ENCODE results near the gene OR6B2.

Gene OR6B2

DNA sequence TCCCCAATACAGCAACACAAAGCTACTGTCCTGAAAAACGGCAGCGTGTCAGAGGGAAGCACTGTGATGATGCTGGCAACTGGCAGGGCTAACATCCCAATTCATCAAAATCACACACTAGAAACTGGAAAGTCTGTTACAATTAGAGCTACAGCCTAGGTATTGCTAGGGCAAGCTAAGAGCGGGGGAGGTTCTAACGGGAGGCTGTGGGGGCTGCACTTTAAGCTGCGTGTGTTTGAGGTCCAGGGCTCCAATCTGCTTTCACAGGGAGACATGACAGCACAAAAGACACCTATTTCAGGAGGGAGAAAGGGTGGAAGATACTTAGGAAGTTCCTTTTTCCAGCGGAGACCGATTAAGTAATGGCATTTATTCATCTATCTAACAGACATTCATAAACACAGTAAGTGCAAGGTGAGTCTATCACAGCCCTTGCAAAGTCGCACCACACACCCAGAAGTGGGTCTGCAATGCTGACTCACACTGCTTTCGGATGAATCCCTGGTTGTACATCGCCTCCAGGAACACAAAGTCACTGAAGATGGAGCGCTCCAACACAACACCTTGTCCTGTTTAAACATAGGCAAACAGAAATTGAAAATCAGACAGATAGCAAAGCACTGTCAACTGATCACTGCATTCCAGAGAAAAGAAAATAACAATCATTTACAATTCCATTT is 12.0 kb downstream of the OR6B2 start:
- Histone ChIP-seq H3K27ac (ENCODE audit: low read depth in 2 of 2, low read length in 2 of 2) (no peak overlapping the region), H3K27me3 (ENCODE audit: control insufficient read depth in 2 of 2, insufficient read depth in 2 of 2, low read length in 2 of 2) (no peaks in the 10 kb centered on the region), H3K4me1 (ENCODE audit: control insufficient read depth in 2 of 2, insufficient read depth in 2 of 2, low read length in 2 of 2) (no peaks in the 10 kb centered on the region), H3K9me3 (ENCODE audit: control insufficient read depth in 2 of 2, low read length in 2 of 2) (no peaks in the 10 kb centered on the region), H3K9ac (ENCODE audit: low read depth in 1 of 2, low read length in 2 of 2) (no peak overlapping the region), H3K36me3 (ENCODE audit: control insufficient read depth in 2 of 2, insufficient read depth in 2 of 2, low read length in 2 of 2) (peaks cover 67 to 70% of the 10 kb centered on the region in 2 donors), H3K4me3 (ENCODE audit: low read length in 2 of 2) (no peak overlapping the region)

DNA sequence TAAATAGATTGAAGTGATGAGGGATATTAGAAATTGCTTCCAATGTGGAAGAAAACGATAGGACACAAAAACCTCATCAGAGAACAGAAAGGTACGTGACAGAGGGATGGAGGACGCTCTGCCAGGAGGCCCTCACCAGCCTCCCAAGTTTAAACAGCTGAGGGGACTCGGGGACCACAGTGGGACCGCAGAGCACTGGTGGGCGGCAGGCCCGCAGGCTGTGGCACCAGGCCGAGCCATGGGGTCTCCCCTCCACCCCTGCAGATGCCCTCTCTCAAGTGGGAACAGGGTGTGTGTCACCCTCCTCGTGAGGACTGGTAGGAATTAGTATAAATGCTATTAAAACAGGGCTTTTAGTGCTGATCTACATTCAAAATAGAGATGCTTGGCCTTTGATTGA is 15.9 kb downstream of the OR6B2 start:
- H3K27me3 ChIP-seq (ENCODE audit: control insufficient read depth in 2 of 2, insufficient read depth in 2 of 2, low read length in 2 of 2): no peaks in the 10 kb centered on the region
- H3K4me1 ChIP-seq (ENCODE audit: control insufficient read depth in 2 of 2, insufficient read depth in 2 of 2, low read length in 2 of 2): no peaks in the 10 kb centered on the region
- no peak overlapping the region for H3K27ac ChIP-seq (ENCODE audit: low read depth in 2 of 2, low read length in 2 of 2)
- peaks cover 65 to 78% of the 10 kb centered on the region in 2 donors for H3K36me3 ChIP-seq (ENCODE audit: control insufficient read depth in 2 of 2, insufficient read depth in 2 of 2, low read length in 2 of 2)
- no peaks in the 10 kb centered on the region for H3K9me3 ChIP-seq (ENCODE audit: control insufficient read depth in 2 of 2, low read length in 2 of 2)
- no peak overlapping the region for H3K4me3 ChIP-seq (ENCODE audit: low read length in 2 of 2)
- H3K9ac ChIP-seq (ENCODE audit: low read depth in 1 of 2, low read length in 2 of 2): no peak overlapping the region

DNA sequence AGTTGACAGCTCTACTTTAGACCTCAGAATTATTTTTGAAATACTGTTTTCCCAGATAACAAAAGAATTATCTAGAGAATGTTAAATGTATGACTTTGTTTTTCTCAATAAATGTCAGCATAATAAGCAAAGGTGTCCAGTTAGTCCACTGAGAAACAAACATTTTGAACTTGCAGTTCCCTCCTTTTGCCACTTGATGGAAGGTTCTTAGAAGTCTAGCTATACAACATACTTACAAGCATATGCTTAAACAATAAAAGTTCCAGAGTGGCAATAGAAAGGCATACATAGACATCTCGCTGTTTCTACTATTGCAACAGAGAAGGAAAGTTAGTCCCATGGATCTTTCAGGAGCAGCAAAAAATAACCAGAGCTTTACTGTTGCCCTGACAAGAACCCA is 16.9 kb downstream of the OR6B2 start:
- H3K9ac ChIP-seq (ENCODE audit: low read depth in 1 of 2, low read length in 2 of 2): no peak overlapping the region
- H3K4me1 ChIP-seq (ENCODE audit: control insufficient read depth in 2 of 2, insufficient read depth in 2 of 2, low read length in 2 of 2): no peaks in the 10 kb centered on the region
- H3K27me3 ChIP-seq (ENCODE audit: control insufficient read depth in 2 of 2, insufficient read depth in 2 of 2, low read length in 2 of 2): no peaks in the 10 kb centered on the region
- H3K36me3 ChIP-seq (ENCODE audit: control insufficient read depth in 2 of 2, insufficient read depth in 2 of 2, low read length in 2 of 2): peaks cover 66 to 77% of the 10 kb centered on the region in 2 donors
- H3K4me3 ChIP-seq (ENCODE audit: low read length in 2 of 2): no peak overlapping the region
- no peak overlapping the region for H3K27ac ChIP-seq (ENCODE audit: low read depth in 2 of 2, low read length in 2 of 2)
- H3K9me3 ChIP-seq (ENCODE audit: control insufficient read depth in 2 of 2, low read length in 2 of 2): no peaks in the 10 kb centered on the region

DNA sequence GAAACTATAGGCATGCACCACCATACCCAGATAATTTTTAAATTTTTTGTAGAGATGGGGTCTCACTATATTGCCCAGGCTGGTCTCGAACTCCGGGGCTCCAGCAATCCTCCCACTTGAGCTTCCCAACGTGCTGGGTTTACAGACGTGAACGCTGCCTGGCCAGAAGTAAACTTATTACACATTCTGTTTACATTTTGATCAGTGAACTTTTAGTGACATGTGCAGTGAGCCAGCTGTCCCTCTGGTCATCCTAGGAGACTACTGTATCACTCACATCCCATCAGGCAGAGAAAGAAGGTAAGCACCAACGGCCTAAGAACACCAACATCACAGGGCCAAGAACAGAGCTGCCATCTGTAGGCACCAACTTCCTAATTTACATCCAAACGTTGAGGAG is 27.2 kb downstream of the OR6B2 start:
- Histone ChIP-seq H3K27ac (ENCODE audit: low read depth in 2 of 2, low read length in 2 of 2) (no peak overlapping the region), H3K36me3 (ENCODE audit: control insufficient read depth in 2 of 2, insufficient read depth in 2 of 2, low read length in 2 of 2) (peaks cover 51 to 87% of the 10 kb centered on the region in 2 donors), H3K4me1 (ENCODE audit: control insufficient read depth in 2 of 2, insufficient read depth in 2 of 2, low read length in 2 of 2) (peaks cover 11 to 13% of the 10 kb centered on the region in 2 donors), H3K9me3 (ENCODE audit: control insufficient read depth in 2 of 2, low read length in 2 of 2) (no peaks in the 10 kb centered on the region), H3K27me3 (ENCODE audit: control insufficient read depth in 2 of 2, insufficient read depth in 2 of 2, low read length in 2 of 2) (no peaks in the 10 kb centered on the region), H3K4me3 (ENCODE audit: low read length in 2 of 2) (no peak overlapping the region), H3K9ac (ENCODE audit: low read depth in 1 of 2, low read length in 2 of 2) (no peak overlapping the region)

DNA sequence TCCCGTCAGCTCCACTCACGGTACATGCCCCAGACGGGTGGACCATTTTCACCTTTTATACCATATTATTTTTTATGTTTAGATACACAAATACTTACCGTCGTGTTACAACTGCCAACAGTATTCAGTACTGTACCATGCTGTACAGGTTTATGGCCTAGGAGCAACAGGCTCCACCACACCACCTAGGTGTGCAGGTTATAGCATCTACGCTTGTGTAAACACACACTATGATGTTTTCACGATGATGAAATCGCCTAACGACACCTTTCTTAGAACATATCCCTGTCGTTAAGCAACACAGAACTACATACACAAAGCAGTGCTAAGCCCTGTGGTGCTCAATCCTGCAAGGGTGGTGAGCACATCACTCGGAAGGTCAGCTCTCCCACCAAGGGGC is 29.6 kb downstream of the OR6B2 start:
- peak overlapping the region; percentile 31 to 52 for H3K27ac ChIP-seq (ENCODE audit: low read depth in 2 of 2, low read length in 2 of 2)
- H3K4me1 ChIP-seq (ENCODE audit: control insufficient read depth in 2 of 2, insufficient read depth in 2 of 2, low read length in 2 of 2): peaks cover 13 to 18% of the 10 kb centered on the region in 2 donors
- no peak overlapping the region for H3K4me3 ChIP-seq (ENCODE audit: low read length in 2 of 2)
- peaks cover 39 to 65% of the 10 kb centered on the region in 2 donors for H3K36me3 ChIP-seq (ENCODE audit: control insufficient read depth in 2 of 2, insufficient read depth in 2 of 2, low read length in 2 of 2)
- H3K27me3 ChIP-seq (ENCODE audit: control insufficient read depth in 2 of 2, insufficient read depth in 2 of 2, low read length in 2 of 2): no peaks in the 10 kb centered on the region
- H3K9me3 ChIP-seq (ENCODE audit: control insufficient read depth in 2 of 2, low read length in 2 of 2): no peaks in the 10 kb centered on the region
- H3K9ac ChIP-seq (ENCODE audit: low read depth in 1 of 2, low read length in 2 of 2): no peak overlapping the region

DNA sequence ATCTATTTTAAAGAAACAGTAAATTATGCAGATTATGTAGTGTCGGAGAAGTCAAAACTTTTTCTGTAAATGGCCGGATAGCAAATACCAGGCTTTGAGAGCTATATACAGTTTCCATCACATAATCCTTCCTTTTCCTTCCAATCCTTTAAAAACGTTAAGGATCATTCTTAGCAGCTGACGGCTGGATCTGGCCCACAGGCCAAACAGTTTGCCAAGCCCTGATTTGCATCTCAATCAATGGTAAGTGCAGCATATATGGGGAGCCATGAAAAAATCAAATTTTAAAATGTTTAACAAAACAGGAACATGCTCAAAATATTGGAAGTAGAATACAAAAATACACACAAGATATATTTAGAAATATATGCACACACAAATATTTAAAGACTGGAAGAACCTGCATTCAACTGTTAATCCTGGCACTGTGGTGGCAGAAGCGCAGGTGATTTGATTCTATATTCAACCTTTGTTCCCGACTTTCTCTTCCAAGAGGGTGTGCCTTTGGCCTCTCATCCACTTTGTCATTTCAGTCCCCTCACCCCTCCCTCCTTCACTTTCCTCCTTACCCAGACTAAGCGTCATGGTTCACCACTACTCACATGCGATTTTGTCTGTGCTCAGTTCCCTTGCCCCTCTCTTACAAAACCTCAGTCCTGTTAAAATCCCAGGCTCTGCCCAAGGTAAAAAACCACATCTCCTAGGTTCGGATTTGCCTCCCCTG is 32.4 kb downstream of the OR6B2 start:
- no peak overlapping the region for H3K4me3 ChIP-seq (ENCODE audit: low read length in 2 of 2)
- H3K36me3 ChIP-seq (ENCODE audit: control insufficient read depth in 2 of 2, insufficient read depth in 2 of 2, low read length in 2 of 2): peaks cover 26 to 48% of the 10 kb centered on the region in 2 donors
- H3K9me3 ChIP-seq (ENCODE audit: control insufficient read depth in 2 of 2, low read length in 2 of 2): no peaks in the 10 kb centered on the region
- H3K27me3 ChIP-seq (ENCODE audit: control insufficient read depth in 2 of 2, insufficient read depth in 2 of 2, low read length in 2 of 2): no peaks in the 10 kb centered on the region
- H3K27ac ChIP-seq (ENCODE audit: low read depth in 2 of 2, low read length in 2 of 2): peak overlapping the region; percentile 78 to 81
- peaks cover 13 to 18% of the 10 kb centered on the region in 2 donors for H3K4me1 ChIP-seq (ENCODE audit: control insufficient read depth in 2 of 2, insufficient read depth in 2 of 2, low read length in 2 of 2)
- H3K9ac ChIP-seq (ENCODE audit: low read depth in 1 of 2, low read length in 2 of 2): peak overlapping the region in 1 of 2 donors; percentile 32

DNA sequence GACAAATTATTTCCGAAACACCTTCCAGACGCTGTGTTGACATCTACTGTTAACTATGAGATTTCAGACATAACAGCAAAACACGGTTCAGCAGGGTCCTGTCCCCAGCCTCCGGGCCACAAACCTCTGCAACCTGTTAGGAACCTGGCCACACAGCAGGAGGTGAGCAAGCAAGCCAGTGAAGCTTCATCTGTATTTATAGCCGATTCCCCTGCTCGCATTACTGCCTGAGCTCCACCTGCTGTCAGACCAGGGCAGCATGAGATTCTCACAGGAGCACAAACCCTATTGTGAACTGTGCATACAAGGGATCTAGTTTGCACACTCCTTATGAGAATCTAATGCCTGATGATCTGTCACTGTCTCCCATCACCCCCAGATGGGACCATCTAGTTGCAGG is 36.1 kb downstream of the OR6B2 start:
- peaks cover 26 to 44% of the 10 kb centered on the region in 2 donors for H3K36me3 ChIP-seq (ENCODE audit: control insufficient read depth in 2 of 2, insufficient read depth in 2 of 2, low read length in 2 of 2)
- H3K9ac ChIP-seq (ENCODE audit: low read depth in 1 of 2, low read length in 2 of 2): no peak overlapping the region
- H3K4me3 ChIP-seq (ENCODE audit: low read length in 2 of 2): no peak overlapping the region
- H3K4me1 ChIP-seq (ENCODE audit: control insufficient read depth in 2 of 2, insufficient read depth in 2 of 2, low read length in 2 of 2): peaks cover 7 to 12% of the 10 kb centered on the region in 2 donors
- H3K27me3 ChIP-seq (ENCODE audit: control insufficient read depth in 2 of 2, insufficient read depth in 2 of 2, low read length in 2 of 2): no peaks in the 10 kb centered on the region
- no peak overlapping the region for H3K27ac ChIP-seq (ENCODE audit: low read depth in 2 of 2, low read length in 2 of 2)
- H3K9me3 ChIP-seq (ENCODE audit: control insufficient read depth in 2 of 2, low read length in 2 of 2): no peaks in the 10 kb centered on the region

DNA sequence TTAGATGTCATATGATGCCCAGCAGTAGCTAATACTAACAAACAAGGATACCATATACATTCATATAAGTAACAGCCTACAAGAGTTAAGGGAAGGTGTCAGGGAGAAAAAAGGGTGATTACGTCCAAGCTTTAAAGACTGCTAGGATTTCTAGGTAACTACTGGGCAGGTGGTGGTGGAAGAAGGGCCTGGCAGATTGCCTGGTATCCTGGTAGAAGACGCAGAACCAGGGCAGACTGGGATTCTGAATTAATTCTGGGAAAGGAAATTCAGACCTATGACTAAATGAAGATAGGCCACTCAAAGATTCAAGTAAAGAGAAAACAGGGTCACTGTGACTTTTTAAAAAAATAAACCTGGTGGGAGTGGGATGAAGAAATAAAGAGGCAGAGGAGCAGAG is 36.9 kb downstream of the OR6B2 start:
- Histone ChIP-seq H3K4me3 (ENCODE audit: low read length in 2 of 2) (no peak overlapping the region), H3K4me1 (ENCODE audit: control insufficient read depth in 2 of 2, insufficient read depth in 2 of 2, low read length in 2 of 2) (peaks cover 2 to 10% of the 10 kb centered on the region in 2 donors), H3K36me3 (ENCODE audit: control insufficient read depth in 2 of 2, insufficient read depth in 2 of 2, low read length in 2 of 2) (peaks cover 29 to 45% of the 10 kb centered on the region in 2 donors), H3K9me3 (ENCODE audit: control insufficient read depth in 2 of 2, low read length in 2 of 2) (no peaks in the 10 kb centered on the region), H3K9ac (ENCODE audit: low read depth in 1 of 2, low read length in 2 of 2) (no peak overlapping the region), H3K27me3 (ENCODE audit: control insufficient read depth in 2 of 2, insufficient read depth in 2 of 2, low read length in 2 of 2) (no peaks in the 10 kb centered on the region), H3K27ac (ENCODE audit: low read depth in 2 of 2, low read length in 2 of 2) (no peak overlapping the region)

DNA sequence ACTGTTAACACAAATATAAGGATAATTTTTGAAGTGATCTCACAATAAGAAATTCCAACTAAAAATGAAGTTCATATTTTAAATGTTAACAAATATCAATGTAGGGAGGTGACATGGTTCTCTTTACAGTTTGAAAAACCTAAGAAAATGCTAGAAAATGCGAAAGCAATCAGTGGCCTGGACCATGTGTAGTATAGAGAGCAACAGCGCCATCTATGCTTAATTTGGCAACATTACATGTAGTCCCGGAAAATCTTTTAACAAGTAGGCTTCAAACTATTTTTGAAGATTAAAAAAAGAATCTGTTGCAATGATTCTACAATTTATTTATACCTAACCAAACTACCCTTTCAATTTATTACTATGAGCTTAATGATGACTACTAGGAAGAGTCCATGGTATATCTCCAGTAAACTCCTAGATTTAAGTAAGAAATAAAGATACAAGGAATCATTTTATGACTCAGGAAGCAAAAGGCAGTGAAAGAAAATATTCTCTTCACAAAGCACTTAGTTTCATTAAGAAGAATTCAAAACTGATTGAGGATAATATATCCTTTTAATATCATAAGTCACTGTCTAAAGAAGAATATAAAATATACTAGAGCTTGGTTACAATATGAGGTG is 38.4 kb downstream of the OR6B2 start:
- no peak overlapping the region for H3K9ac ChIP-seq (ENCODE audit: low read depth in 1 of 2, low read length in 2 of 2)
- peaks cover 39 to 54% of the 10 kb centered on the region in 2 donors for H3K36me3 ChIP-seq (ENCODE audit: control insufficient read depth in 2 of 2, insufficient read depth in 2 of 2, low read length in 2 of 2)
- no peaks in the 10 kb centered on the region for H3K4me1 ChIP-seq (ENCODE audit: control insufficient read depth in 2 of 2, insufficient read depth in 2 of 2, low read length in 2 of 2)
- no peak overlapping the region for H3K27ac ChIP-seq (ENCODE audit: low read depth in 2 of 2, low read length in 2 of 2)
- no peaks in the 10 kb centered on the region for H3K9me3 ChIP-seq (ENCODE audit: control insufficient read depth in 2 of 2, low read length in 2 of 2)
- H3K4me3 ChIP-seq (ENCODE audit: low read length in 2 of 2): no peak overlapping the region
- H3K27me3 ChIP-seq (ENCODE audit: control insufficient read depth in 2 of 2, insufficient read depth in 2 of 2, low read length in 2 of 2): no peaks in the 10 kb centered on the region

DNA sequence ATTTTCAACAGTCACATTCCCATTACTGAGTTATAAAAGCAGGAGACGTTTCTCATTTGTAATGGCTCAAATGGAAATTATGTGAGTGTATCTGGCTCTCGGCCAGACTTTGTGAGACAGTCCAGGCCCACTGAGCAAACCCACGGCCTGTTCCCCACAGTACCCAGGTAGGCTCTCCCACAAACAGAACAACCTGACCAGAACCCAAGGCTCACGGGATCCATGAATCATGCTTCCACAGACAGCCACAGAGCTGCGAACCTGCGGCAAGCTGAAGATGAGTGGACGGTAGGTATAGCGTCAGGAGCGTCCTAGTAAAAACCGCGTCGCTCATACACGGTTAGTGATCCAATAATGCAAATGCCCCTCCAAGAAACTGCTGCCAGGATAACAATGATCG is 39.3 kb downstream of the OR6B2 start:
- Histone ChIP-seq H3K27ac (ENCODE audit: low read depth in 2 of 2, low read length in 2 of 2) (no peak overlapping the region), H3K4me3 (ENCODE audit: low read length in 2 of 2) (no peak overlapping the region), H3K36me3 (ENCODE audit: control insufficient read depth in 2 of 2, insufficient read depth in 2 of 2, low read length in 2 of 2) (peaks cover 46 to 63% of the 10 kb centered on the region in 2 donors), H3K4me1 (ENCODE audit: control insufficient read depth in 2 of 2, insufficient read depth in 2 of 2, low read length in 2 of 2) (no peaks in the 10 kb centered on the region), H3K27me3 (ENCODE audit: control insufficient read depth in 2 of 2, insufficient read depth in 2 of 2, low read length in 2 of 2) (no peaks in the 10 kb centered on the region), H3K9ac (ENCODE audit: low read depth in 1 of 2, low read length in 2 of 2) (no peak overlapping the region), H3K9me3 (ENCODE audit: control insufficient read depth in 2 of 2, low read length in 2 of 2) (no peaks in the 10 kb centered on the region)

Data from mucosa of rectum (tissue), 2 donors.